ENCODE data around the gene SIVA1. TPM values are rescaled to one million over a fixed set of nuclear protein-coding genes. Genes with fewer than 3 reads are reported as not detected.
"Not testable (repeated sequence)": the region's sequence is repeated elsewhere in the genome, so short reads cannot be mapped to it uniquely, and the experiment has no call there.

The SIVA1 gene
- total and polyA plus RNA-seq, 2 donors: 39.9 to 280 TPM

- Histone ChIP-seq H3K4me3 (ENCODE audit: low read depth, low read length) (peak overlapping the region; percentile 78), H3K4me1 (ENCODE audit: insufficient read depth) (no peaks in the 10 kb centered on the region), H3K36me3 (ENCODE audit: insufficient read depth) (no peaks in the 10 kb centered on the region), H3K27ac (ENCODE audit: low read depth) (no peak overlapping the region)
- WGBS: 20% methylated on average over 24 of the region's 24 CpGs
- no peak for DNase-seq (ENCODE audit: extremely low spot score)
These were observed 27.8 kb upstream of the SIVA1 start for GRCh38 chr14:104724981-104725771.

- Histone ChIP-seq H3K4me3 (ENCODE audit: low read depth, low read length) (no peak overlapping the region), H3K4me1 (ENCODE audit: insufficient read depth) (no peaks in the 10 kb centered on the region), H3K36me3 (ENCODE audit: insufficient read depth) (no peaks in the 10 kb centered on the region), H3K27ac (ENCODE audit: low read depth) (no peak overlapping the region)
- no peak for DNase-seq (ENCODE audit: extremely low spot score)
- 73% methylated on average over 25 of the region's 25 CpGs for WGBS
These were observed 27.0 kb upstream of the SIVA1 start for GRCh38 chr14:104725772-104726548.

GRCh38 chr14:104726600-104727451, 26.1 kb upstream of the SIVA1 start:
- H3K4me3 ChIP-seq (ENCODE audit: low read depth, low read length): no peak overlapping the region
- no peak overlapping the region for H3K27ac ChIP-seq (ENCODE audit: low read depth)
- H3K36me3 ChIP-seq (ENCODE audit: insufficient read depth): no peaks in the 10 kb centered on the region
- DNase-seq (ENCODE audit: extremely low spot score): no peak
- H3K4me1 ChIP-seq (ENCODE audit: insufficient read depth): no peaks in the 10 kb centered on the region
- 74% methylated on average over 21 of the region's 21 CpGs for WGBS

GRCh38 chr14:104728631-104729030, 24.3 kb upstream of the SIVA1 start:
- 86% methylated on average over 17 of the region's 17 CpGs for WGBS
- H3K4me1 ChIP-seq (ENCODE audit: insufficient read depth): no peaks in the 10 kb centered on the region
- DNase-seq (ENCODE audit: extremely low spot score): no peak
- H3K27ac ChIP-seq (ENCODE audit: low read depth): no peak overlapping the region
- H3K4me3 ChIP-seq (ENCODE audit: low read depth, low read length): no peak overlapping the region
- no peaks in the 10 kb centered on the region for H3K36me3 ChIP-seq (ENCODE audit: insufficient read depth)

GRCh38 chr14:104729176-104729834, 23.6 kb upstream of the SIVA1 start:
- not testable (repeated sequence) for DNase-seq (ENCODE audit: extremely low spot score)

GRCh38 chr14:104729835-104730181, 23.1 kb upstream of the SIVA1 start:
- Histone ChIP-seq H3K4me3 (ENCODE audit: low read depth, low read length) (no peak overlapping the region), H3K36me3 (ENCODE audit: insufficient read depth) (no peaks in the 10 kb centered on the region), H3K27ac (ENCODE audit: low read depth) (no peak overlapping the region), H3K4me1 (ENCODE audit: insufficient read depth) (no peaks in the 10 kb centered on the region)
- DNase-seq (ENCODE audit: extremely low spot score): no peak
- WGBS: 84% methylated on average over 16 of the region's 16 CpGs

More at GRCh38 chr14:104729176-104729834, 23.6 kb upstream of the SIVA1 start:
- not testable (repeated sequence) for H3K36me3 ChIP-seq (ENCODE audit: insufficient read depth); H3K4me3 ChIP-seq (ENCODE audit: low read depth, low read length); H3K27ac ChIP-seq (ENCODE audit: low read depth); H3K4me1 ChIP-seq (ENCODE audit: insufficient read depth)
- WGBS: 94% methylated on average over 59 of the region's 73 CpGs

GRCh38 chr14:104730487-104730886, 22.5 kb upstream of the SIVA1 start:
- WGBS: 77% methylated on average over 5 of the region's 5 CpGs
- Histone ChIP-seq H3K27ac (ENCODE audit: low read depth) (no peak overlapping the region), H3K36me3 (ENCODE audit: insufficient read depth) (no peaks in the 10 kb centered on the region), H3K4me1 (ENCODE audit: insufficient read depth) (no peaks in the 10 kb centered on the region), H3K4me3 (ENCODE audit: low read depth, low read length) (no peak overlapping the region)
- no peak for DNase-seq (ENCODE audit: extremely low spot score)

GRCh38 chr14:104731320-104732294, 21.3 kb upstream of the SIVA1 start:
- H3K27ac ChIP-seq (ENCODE audit: low read depth): peak overlapping the region; percentile 81

GRCh38 chr14:104732355-104732804, 20.6 kb upstream of the SIVA1 start:
- H3K27ac ChIP-seq (ENCODE audit: low read depth): peak overlapping the region; percentile 81
- no peak for DNase-seq (ENCODE audit: extremely low spot score)
- no peaks in the 10 kb centered on the region for H3K36me3 ChIP-seq (ENCODE audit: insufficient read depth)
- 79% methylated on average over 14 of the region's 14 CpGs for WGBS
- H3K4me3 ChIP-seq (ENCODE audit: low read depth, low read length): no peak overlapping the region
- peaks cover 6% of the 10 kb centered on the region for H3K4me1 ChIP-seq (ENCODE audit: insufficient read depth)

More at GRCh38 chr14:104731320-104732294, 21.3 kb upstream of the SIVA1 start:
- H3K4me1 ChIP-seq (ENCODE audit: insufficient read depth): peaks cover 5% of the 10 kb centered on the region
- H3K36me3 ChIP-seq (ENCODE audit: insufficient read depth): no peaks in the 10 kb centered on the region
- no peak for DNase-seq (ENCODE audit: extremely low spot score)
- WGBS: 84% methylated on average over 18 of the region's 18 CpGs
- no peak overlapping the region for H3K4me3 ChIP-seq (ENCODE audit: low read depth, low read length)

GRCh38 chr14:104732931-104733681, 19.8 kb upstream of the SIVA1 start:
- Histone ChIP-seq H3K36me3 (ENCODE audit: insufficient read depth) (no peaks in the 10 kb centered on the region), H3K4me3 (ENCODE audit: low read depth, low read length) (no peak overlapping the region), H3K4me1 (ENCODE audit: insufficient read depth) (peaks cover 6% of the 10 kb centered on the region), H3K27ac (ENCODE audit: low read depth) (peak overlapping the region; percentile 61)
- no peak for DNase-seq (ENCODE audit: extremely low spot score)
- 87% methylated on average over 23 of the region's 23 CpGs for WGBS

GRCh38 chr14:104734051-104734587, 18.8 kb upstream of the SIVA1 start:
- Histone ChIP-seq H3K4me3 (ENCODE audit: low read depth, low read length) (no peak overlapping the region), H3K4me1 (ENCODE audit: insufficient read depth) (peaks cover 6% of the 10 kb centered on the region), H3K27ac (ENCODE audit: low read depth) (no peak overlapping the region), H3K36me3 (ENCODE audit: insufficient read depth) (no peaks in the 10 kb centered on the region)
- no peak for DNase-seq (ENCODE audit: extremely low spot score)
- 88% methylated on average over 6 of the region's 6 CpGs for WGBS

All from urinary bladder (tissue), 4 donors.